Cardiac septum (tissue), 1 donor: ENCODE data around the gene LYZL6. TPM values are rescaled to one million over a fixed set of nuclear protein-coding genes. Genes with fewer than 3 reads are reported as not detected.
"Not testable (repeated sequence)": the region's sequence is repeated elsewhere in the genome, so short reads cannot be mapped to it uniquely, and the experiment has no call there.

Experiments used
- DNase-seq: peaks from one replicate; pipeline ENCODE4 v3.0.0-alpha.2; 2020; ENCODE audit warnings: low spot score
- intact Hi-C: fragments of 100-400 bp; cut with DNase I; formaldehyde crosslinking; loops from one replicate; pipeline ENCODE4 v1.14.0; 2022
- total RNA-seq: library from RNA; stranded (reverse); fragmentation: NEBNext Ultra II Directional; extraction: Animal tissue kit (Norgen Biotek cat#: 25700); gene quantifications from one replicate; pipeline ENCODE4 v1.2.1, GENCODE V29; 2021
- donor health status: DM: no; HTN: no; CAD: no.

The LYZL6 gene
- total RNA-seq, 1 donor from 2014 or later = not detected

DNA sequence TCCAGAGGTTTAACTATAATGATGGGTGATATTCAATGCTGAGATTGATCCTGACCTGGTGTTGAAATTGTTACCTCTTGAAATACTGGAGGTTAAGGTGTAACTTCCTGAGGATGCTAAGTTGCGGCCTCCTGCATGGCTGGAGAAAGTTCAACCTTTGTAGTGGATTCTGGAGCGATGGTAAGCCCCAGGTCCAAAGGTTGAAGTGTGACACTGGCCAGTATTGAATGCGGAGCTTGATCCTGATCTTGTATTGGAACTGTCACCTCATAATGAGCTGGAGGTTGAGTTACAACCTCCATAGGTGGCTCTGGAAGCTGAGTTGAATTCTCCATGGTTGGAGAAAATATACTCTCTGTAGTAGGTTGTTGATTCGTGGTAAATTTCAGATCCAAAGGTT is 29.9 kb downstream of the LYZL6 start:
- intact Hi-C loops = no loop called here

GRCh38 chr17:35912942-35913341 is 30.6 kb downstream of the LYZL6 start:
- intact Hi-C loops = no loop called here

More for the DNA sequence above, 29.9 kb downstream of the LYZL6 start:
- no peak for DNase-seq

DNA sequence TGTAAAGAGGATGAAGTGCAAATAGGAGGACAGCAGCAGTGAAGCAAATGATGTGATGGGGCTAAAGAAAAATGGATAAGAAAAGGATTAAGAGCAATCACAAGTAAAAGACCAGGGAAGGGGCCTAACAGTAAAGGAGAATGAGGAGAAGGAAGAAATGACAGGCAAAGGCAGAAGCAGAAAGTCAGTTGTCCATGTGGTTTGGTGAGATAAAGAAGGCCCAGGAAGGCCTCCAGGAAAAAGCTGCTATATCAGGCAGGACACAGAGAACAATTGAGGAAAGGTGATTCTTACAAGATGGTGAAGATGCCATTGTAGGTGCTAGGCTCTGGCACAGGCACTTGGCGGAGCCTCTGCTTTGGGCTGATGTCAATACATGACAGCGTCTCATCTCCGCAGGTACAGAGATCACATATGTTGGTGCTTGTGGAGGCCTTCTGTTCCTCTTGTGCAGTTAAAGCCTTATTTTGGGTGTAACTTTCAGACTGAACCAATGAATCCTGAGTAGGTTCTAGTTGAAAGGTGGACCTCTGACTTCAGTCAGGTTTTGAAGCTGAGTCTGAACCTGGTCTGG is 31.1 kb downstream of the LYZL6 start:
- intact Hi-C loops = no loop called here
- no peak for DNase-seq

More at GRCh38 chr17:35912942-35913341, 30.6 kb downstream of the LYZL6 start:
- DNase-seq = no peak

- intact Hi-C loops = no loop called here
- DNase-seq = no peak
Observed at GRCh38 chr17:35909408-35909807, 34.1 kb downstream of the LYZL6 start.

GRCh38 chr17:35907691-35908090 is 35.8 kb downstream of the LYZL6 start:
- no peak for DNase-seq
- intact Hi-C loops = no loop called here

DNA sequence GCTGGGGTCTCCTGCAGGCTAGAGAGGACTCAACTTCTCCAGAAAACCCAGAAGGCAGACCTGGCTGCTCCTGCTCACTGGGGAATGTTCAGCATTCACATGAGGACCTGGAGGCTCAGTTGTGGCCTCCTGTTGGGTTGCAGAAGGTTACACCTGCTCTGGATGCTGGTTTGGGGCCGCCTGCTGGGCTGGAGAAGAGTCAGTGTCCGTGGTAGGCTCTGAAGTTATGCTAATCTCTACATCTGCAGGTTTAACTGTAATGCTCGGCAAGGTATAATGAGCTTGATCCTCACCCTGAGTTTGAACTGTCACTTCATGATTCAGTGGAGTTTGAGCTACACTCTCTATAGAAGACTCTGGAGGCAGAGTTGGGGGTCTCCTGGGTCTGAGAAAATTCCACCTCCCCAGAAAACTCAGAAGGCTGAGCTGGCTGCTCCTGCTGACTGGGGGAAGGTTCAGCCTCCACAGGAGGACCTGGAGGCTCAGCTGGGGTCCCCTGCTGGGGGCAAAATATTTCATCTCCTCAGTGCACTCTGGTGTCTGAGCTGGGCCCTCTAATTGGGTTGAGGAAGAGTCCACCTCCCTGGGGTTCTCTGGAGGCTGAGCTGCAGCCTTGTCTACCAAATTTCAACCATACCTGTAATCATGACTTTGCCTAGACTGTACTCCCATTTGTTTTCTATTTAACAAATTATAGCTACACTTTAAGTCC is 36.4 kb downstream of the LYZL6 start:
- intact Hi-C loops = no loop called here
- DNase-seq = no peak

GRCh38 chr17:35906191-35906925 is 37.2 kb downstream of the LYZL6 start:
- no peak for DNase-seq
- intact Hi-C loops = no loop called here

GRCh38 chr17:35903451-35903850 is 40.1 kb downstream of the LYZL6 start:
- intact Hi-C loops = no loop called here
- DNase-seq = no peak

DNA sequence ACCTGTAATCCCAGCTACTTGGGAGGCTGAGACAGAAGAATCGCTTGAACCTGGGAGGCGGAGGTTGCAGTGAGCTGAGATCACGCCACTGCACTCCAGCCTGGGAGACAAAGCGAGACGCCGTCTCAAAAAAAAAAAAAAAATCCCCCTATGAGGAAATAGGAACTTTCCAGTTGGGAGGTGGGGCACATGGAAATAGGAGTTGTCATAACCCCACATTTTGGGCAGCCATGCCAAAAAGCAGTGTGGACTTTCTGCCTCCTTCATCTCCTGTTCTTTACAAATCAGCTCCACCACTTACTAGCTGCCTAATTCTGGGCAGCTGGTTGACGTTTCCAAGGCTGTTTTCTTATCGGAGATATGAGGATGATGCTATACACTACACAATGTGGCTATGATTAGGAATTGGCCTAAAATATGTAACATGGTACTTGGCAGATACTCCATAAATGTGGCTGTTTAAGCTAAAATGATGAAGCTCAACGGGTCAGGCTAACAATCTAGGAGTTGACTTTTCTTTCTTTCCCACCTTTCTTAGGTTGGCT is 41.8 kb downstream of the LYZL6 start:
- DNase-seq = no peak
- intact Hi-C loops = no loop called here

GRCh38 chr17:35900708-35901480 is 42.6 kb downstream of the LYZL6 start:
- intact Hi-C loops = no loop called here
- no peak for DNase-seq

DNA sequence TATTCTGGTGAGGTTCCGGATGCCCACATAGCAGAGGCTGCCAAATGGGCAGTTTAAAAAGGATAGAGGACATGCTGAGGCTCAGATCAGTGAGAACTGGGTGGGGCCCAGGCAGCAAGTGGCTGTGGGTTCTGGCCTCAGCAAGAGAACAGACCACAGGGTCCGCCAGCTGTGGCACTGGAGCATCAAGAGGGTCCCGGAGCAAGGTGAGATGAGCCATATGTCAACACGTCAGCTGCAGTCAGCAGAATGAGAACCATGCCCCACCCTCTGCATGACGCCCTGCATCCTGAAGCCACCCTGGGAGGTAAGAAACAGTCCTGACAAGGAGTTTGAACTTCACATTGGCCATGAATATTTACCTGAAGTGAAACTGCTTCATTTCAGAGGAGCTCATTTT is 43.2 kb downstream of the LYZL6 start:
- DNase-seq = peak; percentile 22
- intact Hi-C loops = no loop called here

DNA sequence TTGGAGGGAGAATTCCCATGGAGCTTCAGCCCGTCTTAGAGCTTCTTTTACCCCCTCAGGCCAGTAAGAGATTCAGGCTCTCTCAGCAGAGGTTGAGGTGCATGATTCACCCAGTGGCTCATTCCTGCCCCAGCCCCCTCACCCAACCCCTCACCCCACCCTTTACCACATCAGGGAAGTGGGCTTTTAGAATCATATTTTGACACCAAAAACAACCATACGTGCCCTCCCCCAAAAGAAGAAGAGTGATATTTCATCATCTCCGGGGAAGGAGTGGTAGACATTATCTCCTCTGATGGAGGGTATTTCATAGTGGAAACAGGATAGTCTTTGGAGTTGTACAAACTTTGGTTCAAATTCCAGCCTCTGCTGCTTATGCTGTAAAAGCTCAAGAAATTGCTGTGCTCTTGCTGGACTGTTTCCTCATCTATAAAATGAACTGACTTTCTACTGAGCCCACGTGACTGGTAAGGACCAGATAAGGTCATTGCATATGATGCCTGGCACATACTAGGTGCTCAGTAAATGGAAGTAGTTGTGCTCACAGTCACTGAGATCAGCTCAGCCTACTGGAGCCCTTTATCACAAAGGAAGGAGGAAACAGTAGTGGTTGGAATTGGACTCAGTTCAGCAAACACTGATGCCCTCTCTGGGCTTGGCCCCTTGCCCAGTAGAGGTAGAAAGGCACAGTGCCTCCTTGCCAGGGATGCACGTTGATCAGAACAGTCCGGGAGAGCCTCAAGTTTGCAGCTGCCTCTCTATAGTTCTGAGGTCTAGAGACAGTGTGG is 45.0 kb downstream of the LYZL6 start:
- peak; percentile 14 for DNase-seq

DNA sequence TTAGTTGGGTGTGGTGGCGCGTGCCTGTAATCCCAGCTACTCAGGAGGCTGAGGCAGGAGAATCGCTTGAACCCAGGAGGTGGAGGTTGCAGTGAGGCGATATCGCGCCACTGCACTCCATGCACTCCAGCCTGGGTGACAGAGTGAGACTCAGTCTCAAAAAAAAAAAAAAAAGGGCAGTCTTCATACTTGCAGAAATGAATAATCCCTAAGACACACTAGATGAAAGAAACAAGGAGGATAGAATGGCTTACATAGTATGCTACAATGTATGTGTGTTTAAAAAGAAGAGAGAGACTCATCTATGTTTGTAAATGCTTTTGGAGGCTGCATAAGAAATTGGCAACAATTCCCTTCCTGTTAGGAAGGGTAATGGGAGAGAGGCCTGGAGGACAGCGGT is 45.7 kb downstream of the LYZL6 start:
- DNase-seq, intact Hi-C loops: not testable (repeated sequence)

More for the DNA sequence above, 45.0 kb downstream of the LYZL6 start:
- intact Hi-C loops = no loop called here

DNA sequence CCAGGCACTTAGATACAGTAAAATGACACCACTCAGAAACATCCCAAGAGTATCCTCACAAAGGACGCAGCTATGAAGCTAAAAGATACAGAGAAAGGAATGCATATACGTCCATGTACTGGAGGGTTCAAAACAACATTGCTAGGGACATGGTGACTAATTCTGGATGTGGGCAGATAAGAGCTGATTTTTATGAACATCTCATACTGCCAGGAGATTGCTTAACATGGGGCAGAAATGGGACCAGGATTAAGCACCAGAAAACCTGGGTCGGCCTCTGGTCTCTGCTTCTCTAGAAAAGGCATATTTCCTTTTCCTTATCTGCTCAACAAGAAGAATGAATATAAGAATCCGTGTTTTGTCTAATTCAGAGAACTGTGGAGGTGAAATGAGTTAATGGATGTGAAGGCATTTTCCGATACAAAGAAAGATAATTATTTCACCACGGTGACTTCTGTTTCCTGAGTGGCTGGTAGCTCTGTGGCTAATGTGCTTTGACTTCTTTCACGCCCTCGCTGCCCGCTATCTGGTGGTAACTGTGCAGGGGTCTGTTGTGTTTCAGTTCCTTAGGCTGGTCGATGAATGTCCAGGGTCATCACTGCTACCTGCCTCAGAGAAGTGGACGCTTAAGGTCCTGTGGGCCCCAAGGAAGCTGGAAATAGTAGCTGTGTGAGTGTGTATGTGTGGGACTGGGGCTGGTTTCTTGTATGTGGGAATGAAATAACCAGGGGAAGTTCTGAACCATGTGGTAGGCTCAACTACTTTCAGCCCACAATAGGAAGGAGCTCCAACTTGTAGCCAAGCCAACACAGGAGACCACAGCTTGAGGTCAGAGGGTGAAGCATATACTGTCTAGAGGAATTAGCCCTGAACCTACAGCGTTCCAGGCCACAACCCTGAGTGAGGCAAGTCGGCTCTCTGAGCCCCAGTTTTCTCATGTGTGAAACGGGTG is 47.6 kb downstream of the LYZL6 start:
- DNase-seq = peak; percentile 12
- intact Hi-C loops = no loop called here

GRCh38 chr17:35894206-35894605 is 49.3 kb downstream of the LYZL6 start:
- intact Hi-C loops = no loop called here
- peak; percentile 5 for DNase-seq

DNA sequence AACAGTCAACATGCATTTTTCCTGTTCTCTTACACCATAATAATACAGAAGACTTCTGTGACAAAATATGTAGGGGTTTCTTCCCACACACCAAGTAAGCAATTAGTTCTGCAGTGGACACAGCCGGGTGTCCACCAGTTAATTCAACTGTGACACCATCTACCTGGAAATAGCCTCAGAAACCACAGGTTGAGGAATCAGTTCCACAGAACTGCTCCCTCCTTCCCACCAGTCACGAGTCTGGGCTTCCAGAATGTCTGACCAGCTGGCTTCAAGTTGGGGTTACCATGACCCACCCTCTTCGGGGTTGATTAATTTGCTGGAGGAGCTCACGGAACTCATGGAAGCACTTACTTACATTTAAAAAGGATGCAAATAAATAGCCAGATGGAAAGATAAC is 49.8 kb downstream of the LYZL6 start:
- intact Hi-C loops = no loop called here
- no peak for DNase-seq

DNA sequence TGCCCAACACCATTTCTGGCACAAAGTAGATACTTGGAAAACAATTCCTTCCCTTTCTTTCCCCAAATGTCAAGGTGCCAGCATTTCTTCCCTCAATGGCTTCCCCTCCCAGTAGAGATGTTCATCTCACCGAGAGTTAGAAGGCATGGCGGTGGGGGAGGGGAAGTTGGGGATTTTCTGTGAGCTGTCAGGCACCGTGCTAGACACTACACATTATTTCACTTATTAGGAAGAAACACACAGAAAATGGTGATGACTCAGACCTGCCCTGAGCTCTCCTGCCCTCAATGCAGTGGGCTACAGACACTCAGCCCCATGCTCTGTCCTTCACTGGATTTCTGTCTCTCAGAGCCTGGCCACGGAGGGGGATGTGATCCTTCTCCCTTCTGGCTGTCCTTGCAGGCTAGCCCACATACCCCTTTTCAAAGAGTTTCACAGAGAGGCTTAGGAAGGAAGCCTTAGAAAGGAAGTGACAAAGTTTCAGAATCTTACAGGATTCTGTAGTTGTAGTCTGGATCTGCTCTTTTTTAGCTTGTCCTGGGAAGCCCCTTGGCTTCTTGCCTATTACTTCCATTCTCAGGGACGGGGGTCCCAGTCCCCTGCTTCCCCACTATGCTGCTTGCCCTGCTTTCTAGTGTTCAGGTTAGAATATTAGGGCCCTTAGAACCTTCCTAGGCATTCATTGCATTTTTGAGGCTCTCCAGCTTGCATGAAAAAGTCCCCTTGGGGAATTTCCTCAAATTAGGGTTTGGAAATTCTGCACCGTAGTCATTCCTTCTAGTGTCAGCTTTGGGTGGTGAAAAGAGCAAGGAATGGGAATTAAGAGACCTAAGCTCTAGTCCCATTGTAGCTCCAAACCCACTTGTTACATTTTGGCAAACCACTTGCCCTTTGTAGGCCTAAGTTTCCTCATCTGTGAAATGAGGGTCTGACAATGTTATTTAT is 51.1 kb downstream of the LYZL6 start:
- DNase-seq = peak; percentile 38

More for the DNA sequence above, 51.1 kb downstream of the LYZL6 start:
- intact Hi-C loops = no loop called here
